Measurements from ENCODE around the gene SYCP2L.

- TF ChIP-seq CTCF (conservative IDR thresholded peaks at IDR 0.05 in 1 of 2, IDR thresholded peaks at IDR 0.05 in 1 of 2; ENCODE audit: low read depth in 1 of 2, low read length in 2 of 2) (no peak), EZH2 (IDR thresholded peaks at IDR 0.05; ENCODE audit: low read length, missing control alignments) (no peak)
These were observed 126.8 kb downstream of the SYCP2L start for GRCh38 chr6:11013721-11014070.

Data from fibroblast of lung (primary cell).